GM21723 (cell line): ENCODE data around the gene HES2.
"Not testable (repeated sequence)": the region's sequence is repeated elsewhere in the genome, so short reads cannot be mapped to it uniquely, and the experiment has no call there.

ENCODE experiments used
- ATAC-seq: cut with Tn5 transposase; IDR thresholded peaks from one replicate; pipeline ENCODE4 v1.9.1; 2021; ENCODE audit warnings: mild to moderate bottlenecking, moderate library complexity; ENCODE audit not compliant: unreplicated experiment

The HES2 gene

DNA sequence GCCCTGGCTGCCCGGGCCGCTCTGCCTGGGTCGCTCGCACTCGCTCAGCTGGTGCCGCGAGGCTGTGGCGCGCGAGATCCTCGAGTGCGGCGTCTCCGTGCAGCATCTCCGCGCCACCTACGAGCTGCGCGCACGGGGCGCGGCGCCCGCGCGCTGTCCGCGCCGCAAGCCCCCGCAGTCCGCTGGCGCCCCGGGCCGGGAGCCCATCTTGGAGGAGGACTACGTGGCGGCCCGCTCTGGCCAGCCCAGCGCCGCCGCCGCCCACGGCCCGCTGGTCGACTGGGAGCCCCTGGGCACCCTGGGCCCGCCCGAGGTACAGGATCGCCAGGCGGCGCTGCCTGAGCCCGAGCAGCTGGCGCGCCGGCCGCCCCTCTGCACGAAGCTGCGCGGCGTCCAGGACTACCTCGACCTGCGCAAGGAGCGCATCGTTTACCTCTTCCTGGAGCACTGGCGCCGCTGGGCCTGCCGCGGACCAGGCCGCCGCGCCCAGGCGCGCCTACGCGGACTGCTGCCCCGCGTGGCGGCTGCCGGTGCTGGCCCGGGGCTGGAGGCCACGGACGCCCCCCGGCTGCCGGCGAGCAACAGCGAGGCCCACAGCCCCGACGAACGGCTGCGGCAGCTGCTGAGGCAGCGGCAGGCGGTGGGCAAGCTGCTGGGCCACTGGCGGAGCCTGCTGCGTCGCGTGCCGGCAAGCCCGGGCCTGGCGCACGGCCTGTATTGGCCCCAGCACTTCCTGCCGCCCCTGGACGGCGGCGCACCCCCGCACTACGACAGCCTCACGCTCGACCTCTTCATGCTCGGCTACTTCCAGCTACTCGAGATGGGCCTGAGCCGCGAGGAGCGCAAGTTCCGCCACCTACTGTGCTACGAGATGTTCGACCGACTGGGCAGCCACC lies 35.4 kb upstream of the HES2 start:
- no peak for ATAC-seq

DNA sequence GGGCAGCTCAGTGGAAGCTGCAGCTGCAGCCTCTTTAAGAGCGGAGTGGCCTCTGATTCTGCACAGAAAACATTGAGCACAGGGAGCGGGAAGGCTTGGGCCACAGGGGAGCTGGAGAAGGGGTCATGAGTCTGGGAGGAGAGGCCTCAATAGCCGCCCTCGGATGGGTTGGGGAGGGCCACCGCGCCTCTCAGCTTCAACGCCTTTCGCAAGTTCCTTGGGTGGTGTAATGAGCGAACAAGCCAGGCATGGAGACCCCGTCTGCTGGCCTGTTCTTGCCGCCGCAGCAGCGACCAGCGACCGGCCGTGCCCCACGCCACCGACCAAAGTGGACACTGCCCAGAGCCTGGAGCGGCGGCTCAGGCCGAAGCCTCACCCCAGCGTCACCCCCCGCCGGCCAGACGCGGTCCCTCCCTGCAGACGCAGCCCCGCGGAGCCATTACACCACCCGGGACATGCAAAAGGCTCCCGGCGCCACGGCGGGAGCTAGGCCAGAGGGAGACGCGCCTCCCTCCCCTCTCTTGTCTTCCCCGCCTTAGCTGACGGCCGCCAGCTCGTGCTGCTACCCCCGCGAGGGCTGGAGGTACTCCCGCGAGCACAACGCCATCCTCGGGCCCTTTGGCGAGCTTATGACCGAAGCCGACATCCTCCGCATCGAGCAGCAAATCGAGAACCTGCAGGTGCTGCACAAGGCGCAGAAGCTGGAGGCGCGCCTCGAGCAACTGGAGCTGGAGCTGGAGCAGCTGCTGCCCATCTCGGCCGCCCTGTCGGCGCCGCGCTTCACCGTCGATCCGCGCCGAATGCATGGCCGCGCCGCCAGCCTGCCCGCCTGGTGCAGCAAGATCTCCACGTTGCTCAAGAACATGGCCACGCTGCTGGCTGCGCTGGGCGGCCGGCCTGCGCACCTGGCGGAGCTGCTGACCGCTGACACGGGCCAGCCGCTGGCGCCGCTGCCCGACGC lies 34.5 kb upstream of the HES2 start:
- ATAC-seq = not testable (repeated sequence)

DNA sequence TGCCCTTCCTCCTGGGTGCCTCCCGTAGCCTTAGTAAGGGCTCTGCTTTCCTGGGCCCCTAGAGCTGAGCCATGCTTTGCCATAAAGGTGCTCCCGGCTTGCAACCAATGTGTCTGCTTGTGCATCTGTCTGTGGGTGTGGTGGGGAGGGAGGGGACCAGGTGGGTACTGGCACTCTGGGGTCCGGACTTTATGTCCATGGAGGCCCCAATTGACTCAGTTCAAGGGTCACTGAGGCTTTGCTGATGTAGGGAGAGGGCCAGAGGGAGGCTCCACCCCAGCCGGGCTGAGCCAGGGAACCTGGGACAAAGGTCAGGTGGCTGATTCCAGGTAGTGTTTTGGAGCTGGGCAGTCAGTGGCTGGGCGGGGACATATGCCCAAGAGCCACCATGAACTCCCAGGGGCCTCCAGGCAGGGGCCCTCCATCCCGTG lies 31.2 kb upstream of the HES2 start:
- no peak for ATAC-seq

DNA sequence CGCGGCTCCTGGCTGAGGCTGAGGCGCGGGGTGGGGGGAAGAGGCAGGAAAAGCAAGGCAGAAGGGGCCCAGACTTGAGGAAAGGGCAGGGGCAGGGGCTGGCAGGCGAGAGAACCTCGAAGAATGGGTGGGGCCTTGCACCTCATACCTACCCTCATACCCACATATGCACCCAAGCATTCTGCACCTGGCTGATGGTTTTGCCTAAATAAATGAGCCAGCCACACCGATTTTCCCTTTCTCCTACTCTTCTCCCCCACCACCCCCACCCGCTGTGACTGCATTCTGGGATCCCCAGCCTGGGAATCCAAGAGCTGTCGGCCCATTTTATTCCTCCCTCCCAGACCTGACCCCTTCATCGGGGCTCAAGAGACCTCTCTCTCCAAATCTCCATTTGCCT lies 30.8 kb upstream of the HES2 start:
- not testable (repeated sequence) for ATAC-seq

DNA sequence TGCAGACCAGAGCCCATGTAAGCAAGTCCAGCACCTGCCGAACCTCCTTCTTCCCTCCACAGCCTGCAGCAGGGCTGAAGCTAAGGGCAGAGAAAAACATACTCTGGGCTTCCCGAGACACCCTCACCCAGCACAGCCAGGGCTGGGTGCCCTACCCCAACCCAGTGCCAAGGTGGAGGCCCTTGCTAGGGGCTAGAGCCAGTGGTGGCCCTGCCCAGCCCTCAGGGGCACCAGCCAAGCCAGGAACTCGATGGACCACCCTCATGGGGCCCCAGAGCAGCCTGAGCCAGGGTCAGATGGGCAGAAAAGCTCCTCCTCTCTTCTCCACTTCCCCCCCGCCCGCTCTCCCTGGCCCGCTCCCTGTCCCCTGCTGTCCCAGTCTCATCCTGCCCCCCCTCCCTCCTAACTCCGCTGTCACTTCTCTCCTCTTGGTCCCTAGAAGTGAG lies 30.3 kb upstream of the HES2 start:
- ATAC-seq = no peak

DNA sequence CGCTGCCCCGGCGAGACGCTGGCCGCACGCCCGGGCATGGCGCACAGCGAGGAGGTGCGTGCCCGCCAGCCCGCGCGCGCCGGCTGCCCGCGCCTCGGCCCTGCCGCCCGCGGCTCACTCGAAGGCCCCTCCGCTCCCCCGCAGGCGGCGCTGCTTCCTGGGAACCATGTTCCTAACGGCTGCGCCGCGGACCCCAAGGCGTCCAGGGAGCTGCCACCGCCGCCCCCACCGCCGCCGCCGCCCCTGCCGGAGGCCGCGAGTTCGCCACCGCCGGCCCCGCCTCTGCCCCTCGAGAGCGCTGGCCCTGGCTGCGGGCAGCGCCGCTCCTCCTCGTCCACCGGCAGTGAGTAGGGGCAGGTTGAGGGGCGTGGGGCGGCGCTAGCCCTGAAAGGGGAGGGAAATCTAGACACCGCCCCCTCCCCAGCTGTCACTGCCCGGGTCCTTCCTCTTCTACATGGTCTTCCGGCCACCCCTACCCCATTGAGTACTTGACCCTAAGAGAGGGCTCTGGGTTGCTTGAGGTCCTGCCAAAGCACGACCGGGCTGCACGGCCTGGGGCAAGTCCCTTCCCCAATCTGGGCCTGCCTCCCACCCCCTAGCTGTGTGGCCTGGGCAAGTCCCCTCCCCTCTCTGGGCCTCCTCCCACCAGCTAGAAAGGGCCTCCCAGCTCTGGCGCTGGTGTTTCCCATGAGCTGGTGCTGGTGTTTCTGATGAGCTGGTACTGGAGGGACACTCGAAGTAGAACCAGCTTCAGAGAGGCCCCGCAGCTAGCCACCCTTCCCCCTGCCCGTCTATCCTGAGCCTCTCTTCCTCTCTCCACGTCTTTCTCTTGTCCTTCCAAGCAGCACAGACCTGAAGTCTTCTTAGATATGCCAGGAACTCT lies 29.3 kb upstream of the HES2 start:
- ATAC-seq = no peak

DNA sequence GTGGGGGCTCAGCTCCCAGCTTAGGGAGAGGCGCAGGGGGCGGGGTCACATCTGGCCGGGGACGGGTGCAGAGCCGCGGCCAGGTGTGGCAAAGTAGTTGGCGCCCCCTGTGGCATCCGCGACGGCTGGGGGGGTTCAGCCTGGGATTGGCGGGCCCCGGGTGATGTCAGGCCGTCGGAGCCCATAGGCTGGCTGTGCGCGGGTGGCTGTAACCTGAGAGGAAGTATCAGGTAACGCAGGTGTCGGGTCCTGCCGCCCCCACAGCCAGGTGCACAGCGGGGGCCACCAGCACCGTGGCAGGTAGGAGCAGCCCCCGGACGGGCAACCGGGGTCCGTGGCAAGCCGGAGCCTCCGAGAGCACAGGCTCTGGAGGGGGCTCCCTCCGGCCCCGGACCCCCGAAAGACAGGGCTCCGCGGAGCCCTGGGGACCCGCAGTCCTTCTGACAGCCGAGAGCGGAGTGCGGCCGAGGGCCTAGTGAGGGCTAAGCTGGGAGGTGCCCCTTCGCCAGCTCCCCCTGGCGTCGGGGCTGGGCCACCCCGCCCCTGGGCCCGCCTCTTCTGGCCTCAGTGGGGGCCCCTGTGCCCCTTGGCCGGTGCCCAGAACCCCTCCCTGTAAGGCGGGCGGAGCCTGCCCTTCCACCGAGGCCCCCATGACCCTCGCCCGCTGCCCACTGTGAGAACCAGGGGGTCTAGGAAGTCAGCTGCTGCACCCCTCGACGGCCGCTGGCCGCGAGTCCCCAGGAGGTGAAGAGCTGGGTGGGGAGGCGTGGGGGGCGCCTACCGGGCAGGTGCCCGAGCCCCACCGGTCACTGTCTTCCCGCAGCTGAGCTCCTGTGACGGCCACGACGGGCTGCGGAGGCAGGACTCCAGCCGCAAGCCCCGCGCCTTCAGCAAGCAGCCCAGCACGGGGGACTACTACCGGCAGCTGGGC lies 28.4 kb upstream of the HES2 start:
- no peak for ATAC-seq

DNA sequence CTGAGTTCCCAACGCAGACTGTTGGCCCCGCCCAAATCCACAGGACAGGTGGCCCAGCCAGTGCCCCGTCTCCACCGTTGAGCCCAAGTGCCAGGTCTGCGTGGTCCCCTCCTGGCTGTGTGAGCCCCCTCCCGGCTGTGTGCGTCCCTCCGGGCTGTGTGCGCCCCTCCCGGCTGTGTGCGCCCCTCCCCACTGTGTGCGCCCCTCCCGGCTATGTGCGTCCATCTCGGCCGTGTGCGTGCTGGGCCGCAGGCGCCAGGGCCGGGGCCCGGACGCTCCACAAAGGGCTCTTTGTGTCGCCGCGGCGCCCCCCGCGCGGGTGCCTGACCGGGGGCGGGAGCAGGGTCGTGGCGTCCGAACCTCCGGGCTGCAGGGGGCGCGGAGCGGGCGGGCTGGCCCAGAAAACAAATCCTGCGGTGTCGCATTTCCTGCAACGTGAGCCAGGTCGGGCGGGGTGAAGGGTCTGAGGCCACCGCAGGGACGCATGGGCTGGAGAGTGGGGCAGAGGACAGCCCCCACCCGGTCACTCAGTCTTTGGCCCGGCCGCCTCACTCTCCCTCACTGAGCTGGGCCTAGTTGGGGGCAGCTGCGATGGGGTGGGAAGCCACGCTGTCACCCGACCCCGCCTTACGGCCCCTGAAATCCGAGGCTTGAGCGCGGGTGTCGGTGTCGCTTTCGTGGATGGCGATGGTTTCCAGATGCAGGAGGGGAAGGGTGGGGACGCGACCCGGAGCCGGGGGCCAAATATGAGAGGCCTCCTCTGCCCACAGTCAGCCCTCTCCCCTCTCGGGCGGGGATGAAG lies 27.5 kb upstream of the HES2 start:
- ATAC-seq = no peak

DNA sequence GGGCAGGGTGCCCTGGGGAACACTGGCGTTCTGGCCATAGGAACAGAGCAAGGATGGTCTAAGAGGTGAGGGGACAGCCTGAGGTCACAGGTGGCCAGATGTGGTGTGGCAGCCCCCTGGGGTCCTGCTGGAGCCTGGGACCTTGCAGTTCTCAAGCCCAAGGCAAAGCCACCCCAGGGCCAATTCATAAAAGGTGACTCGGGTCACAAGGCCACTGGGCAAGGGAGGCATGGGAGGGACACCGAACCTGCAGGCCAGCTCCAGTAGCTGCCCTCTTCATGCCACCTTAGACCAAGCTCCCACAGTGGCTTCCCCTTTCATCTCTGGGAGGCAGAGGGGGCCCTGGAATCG lies 26.9 kb upstream of the HES2 start:
- no peak for ATAC-seq

DNA sequence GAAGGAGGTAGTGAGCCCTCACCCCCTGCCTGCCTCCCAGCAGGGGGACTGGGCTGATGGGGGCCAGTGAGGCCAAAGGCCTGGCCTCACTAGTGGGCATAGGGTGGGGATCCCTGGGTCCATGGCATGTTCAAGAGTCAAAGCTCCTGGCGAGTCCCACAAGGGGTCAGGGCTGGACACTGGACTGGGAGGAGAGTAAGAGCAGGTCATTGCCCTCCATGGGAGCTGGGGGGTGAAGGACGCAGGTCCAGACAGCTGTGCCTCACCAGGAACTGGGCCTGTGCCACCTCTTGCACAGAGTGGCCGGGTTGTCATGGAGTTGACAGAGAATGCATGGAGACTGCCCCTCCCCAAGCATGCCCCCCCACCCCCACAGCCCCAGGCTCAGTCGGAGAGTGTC lies 26.2 kb upstream of the HES2 start:
- not testable (repeated sequence) for ATAC-seq

DNA sequence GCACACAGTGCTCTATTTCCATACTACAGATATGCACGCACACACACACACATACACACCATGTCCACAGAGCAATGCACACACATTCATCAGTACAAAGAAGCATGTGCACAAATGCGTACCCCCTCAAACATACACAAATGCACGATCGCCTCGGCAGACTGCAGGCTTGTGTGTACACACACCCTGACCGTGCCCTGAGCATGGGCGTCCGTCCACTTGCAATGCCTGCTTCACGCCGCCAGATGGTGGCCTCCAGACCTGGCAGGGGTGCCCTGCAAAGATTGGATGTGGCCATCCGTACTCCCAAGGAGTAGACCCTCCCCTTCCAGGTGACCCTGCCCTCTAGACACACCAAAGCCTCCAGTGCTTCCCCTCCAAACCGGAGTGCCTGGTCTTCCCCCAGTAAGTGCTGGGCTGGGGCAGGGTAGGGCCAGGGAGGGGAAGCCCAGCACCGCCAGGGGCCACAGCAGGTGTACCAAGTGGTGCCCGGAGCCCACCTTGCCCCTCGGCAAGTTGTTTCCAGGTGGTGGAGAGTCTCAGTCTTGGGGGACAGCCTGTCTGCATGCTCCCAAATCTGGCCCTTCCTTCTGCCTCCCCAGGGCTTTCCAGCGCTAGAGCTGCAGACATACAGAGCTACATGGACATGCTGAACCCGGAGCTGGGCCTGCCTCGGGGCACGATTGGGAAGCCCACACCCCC lies 25.5 kb upstream of the HES2 start:
- no peak for ATAC-seq

DNA sequence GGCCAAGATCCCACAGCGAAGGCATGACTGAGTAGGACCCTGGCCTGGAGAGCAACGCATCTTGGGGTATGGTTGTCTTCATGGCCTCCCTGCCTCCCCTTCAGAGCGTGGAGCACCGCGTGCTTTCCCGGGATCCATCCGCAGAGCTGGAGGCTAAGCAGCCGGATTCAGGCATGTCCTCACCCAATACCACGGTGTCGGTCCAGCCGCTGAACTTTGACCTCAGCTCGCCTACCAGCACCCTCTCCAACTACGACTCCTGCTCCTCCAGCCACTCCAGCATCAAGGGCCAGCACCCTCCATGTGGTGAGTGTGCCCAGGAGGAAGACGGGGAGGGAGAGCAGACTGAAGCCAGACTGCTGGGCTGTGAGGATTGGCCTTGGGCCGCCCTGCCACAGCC lies 24.7 kb upstream of the HES2 start:
- ATAC-seq = no peak

DNA sequence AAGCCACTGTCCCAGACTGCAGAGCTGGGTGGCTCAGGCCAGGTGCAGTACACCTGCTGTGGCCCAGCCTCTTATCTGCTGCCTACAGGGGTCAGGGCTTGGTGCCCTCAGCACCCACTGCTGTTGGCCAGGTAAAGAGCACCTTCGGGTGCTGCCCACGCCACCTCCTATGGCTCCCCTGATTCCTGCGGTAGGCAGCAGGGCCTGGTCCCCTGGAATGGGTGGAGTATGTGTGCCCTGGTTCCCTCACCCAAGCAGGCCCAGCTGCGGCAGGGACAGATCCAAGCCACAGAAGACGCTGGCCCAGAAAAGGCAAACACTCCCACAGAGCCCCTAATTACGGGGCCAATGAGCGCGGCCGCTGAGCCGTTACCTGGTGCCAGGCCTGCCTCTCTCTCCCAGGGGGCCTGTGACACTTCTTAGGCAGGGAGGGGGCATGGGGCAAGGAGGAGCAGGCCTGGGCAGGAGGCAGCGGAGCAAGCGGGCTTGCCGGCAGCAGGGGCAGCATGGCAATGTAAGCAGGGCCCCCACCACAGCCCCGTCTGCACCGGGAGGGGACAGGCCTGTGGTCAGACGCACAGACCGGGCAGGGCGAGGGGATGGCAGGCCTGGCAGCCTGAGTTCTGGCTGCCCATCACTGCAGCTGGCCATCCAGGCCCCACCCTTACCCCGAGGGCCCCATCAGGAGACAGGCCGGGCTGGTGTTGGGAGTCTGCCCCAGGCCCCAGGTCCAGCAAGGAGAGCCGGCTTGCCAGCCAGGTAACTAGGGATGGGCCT lies 23.8 kb upstream of the HES2 start:
- no peak for ATAC-seq

DNA sequence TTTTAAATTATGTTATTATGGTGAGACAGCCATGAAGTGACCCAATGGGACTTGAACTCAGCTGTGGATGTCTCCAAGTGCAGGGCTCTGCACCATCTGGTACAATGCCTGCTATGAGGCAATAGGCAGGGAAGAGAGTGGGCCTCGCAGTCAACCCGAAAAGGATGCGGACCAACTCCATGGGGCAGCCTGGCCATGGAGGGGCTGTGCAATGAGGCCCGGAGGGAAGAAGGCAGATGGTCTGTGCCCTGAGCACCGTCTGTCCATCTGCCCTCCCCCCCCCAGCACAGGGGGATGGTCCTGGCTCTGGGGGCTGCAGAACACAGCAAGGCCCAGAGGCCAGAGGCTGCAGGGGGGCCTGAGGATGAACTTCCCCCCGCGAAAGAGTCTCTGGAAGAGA lies 21.9 kb upstream of the HES2 start:
- ATAC-seq = no peak

DNA sequence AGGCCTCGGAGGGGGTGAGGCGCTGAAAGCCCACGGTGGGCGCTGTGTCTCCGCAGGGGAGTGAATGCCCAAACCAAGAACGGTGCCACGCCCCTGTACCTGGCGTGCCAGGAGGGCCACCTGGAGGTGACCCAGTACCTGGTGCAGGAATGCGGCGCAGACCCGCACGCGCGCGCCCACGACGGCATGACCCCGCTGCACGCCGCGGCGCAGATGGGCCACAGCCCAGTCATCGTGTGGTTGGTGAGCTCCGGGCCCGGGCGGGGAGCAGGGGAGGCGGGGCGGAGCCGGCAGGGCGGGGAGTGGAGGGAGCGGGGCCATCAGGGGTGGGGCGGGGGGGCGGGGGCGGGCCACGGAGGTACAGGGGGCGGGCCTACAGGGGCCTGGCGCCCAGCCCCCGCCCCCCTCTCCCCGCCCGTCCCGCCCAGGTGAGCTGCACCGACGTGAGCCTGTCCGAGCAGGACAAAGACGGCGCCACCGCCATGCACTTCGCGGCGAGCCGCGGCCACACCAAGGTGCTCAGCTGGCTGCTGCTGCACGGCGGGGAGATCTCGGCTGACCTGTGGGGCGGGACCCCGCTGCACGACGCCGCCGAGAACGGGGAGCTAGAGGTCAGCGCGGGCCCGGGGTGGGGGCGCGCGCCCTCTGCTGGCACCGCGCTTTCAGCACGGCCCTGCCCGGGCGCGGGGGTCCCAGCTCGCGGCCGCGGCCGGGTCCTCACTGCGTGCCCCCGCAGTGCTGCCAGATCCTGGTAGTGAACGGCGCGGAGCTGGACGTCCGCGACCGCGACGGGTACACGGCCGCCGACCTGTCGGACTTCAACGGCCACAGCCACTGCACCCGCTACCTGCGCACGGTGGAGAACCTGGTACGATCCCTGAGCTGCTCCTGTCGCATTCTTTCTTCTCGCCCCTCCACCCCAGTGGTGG lies 20.7 kb upstream of the HES2 start:
- no peak for ATAC-seq

DNA sequence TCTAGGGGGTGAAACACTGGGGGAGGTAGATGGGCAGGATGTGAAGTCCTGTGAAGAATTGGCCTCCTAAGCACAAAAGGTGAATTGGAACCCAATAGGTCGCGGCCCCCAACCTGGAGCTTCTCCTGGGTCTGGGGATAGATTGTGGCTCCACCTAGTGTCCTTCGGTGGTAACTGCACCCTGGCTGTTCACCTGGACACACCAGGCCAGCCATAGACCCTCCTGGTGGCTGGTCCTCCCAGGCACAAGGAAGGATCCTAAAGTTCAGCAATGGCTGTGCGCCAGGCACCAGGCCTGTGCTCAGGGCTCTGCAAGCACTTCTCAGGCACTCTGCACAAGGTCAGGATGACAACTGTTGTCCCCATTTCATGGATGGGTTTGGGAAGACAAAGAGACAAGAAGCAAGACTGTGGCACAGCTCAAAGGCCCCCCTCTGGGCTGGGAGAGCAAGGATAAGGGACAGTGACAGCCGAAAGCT lies 18.4 kb upstream of the HES2 start:
- peak; percentile 54 for ATAC-seq
